C1 segment of cervical spinal cord (tissue), 14 donors: ENCODE data around the gene TBC1D25.
A peak's percentile ranks its signal among the peaks of the same experiment; 100 is the strongest.

Source experiments
- DNase-seq, 14 donors: peaks; one replicate each; lab custom pipeline; 2025; lab: John Stamatoyannopoulos, UW

The TBC1D25 gene

DNA sequence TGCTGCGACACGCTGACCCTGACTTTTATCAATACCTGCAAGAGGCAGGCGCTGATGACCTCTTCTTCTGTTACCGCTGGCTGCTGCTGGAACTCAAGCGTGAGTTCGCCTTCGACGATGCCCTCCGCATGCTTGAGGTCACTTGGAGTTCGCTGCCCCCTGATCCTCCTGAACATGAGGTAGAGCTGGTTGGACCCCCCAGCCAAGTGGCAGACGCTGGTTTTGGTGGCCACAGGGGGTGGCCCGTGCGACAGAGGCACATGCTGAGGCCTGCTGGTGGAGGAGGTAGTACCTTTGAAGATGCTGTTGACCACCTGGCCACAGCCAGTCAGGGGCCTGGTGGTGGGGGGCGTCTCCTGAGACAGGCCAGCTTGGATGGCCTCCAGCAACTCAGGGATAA is 20.5 kb downstream of the TBC1D25 start:
- DNase-seq, result no peak

DNA sequence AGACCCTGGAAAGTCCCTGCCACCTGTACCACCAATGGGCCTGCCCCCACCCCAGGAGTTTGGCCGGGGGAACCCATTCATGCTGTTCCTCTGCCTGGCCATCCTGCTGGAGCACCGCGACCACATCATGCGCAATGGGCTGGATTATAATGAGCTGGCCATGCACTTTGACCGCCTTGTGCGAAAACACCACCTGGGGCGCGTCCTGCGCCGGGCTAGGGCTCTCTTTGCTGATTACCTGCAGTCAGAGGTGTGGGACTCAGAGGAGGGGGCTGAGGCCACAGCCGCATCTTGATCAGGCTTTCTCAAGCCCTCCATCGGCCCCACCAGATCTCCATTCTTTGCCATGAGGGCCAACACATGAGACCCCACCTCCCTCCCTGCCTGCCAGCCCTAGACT is 21.2 kb downstream of the TBC1D25 start:
- no peak for DNase-seq

DNA sequence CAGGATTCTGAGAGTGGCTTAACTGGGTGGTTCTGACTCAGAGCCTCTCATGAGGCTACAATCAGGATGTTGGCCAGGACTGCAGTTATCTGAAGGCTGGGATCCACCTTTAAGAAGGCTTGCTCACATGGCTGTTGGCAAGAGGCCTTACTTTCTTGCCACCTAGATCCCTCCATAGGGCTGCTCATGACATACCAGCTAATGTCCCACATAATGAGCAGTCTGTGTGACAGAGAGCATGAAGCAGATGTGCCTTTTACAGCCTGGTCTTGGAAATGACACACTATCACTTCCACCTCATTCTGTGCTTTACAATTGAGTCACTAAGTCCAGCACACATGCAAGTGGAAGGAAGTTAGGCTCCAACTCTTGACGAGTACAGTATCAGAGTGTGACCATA is 30.4 kb downstream of the TBC1D25 start:
- DNase-seq, result no peak

DNA sequence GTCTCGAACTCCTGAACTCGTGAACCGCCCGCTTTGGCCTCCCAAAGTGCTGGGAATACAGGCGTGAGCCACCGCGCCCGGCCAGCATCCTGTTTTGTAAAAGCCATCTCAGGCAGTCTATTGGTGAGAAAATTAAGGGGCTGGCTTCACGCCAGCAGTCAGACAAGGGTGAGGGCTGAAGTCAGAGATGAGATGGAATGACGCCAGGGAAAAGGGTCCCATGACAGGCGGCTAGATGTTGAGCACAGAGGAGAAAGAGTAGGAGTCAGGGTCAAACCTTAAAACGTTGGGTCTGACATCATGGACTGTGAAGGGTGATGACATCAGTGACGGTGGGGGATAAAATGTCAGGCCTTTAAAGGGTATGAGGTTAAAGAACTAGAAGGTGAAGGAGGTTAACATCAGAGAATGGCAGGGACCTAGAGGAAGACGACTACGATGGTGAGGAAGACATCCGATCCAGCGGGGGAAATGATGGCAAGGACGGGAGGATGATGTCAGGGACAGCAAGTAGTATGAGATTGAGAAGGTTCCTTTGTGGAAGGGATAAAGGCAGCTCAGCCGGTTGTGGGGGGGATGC is 34.3 kb downstream of the TBC1D25 start:
- peak in 7 of 14 donors; percentile 1 to 37 (median 17) for DNase-seq

DNA sequence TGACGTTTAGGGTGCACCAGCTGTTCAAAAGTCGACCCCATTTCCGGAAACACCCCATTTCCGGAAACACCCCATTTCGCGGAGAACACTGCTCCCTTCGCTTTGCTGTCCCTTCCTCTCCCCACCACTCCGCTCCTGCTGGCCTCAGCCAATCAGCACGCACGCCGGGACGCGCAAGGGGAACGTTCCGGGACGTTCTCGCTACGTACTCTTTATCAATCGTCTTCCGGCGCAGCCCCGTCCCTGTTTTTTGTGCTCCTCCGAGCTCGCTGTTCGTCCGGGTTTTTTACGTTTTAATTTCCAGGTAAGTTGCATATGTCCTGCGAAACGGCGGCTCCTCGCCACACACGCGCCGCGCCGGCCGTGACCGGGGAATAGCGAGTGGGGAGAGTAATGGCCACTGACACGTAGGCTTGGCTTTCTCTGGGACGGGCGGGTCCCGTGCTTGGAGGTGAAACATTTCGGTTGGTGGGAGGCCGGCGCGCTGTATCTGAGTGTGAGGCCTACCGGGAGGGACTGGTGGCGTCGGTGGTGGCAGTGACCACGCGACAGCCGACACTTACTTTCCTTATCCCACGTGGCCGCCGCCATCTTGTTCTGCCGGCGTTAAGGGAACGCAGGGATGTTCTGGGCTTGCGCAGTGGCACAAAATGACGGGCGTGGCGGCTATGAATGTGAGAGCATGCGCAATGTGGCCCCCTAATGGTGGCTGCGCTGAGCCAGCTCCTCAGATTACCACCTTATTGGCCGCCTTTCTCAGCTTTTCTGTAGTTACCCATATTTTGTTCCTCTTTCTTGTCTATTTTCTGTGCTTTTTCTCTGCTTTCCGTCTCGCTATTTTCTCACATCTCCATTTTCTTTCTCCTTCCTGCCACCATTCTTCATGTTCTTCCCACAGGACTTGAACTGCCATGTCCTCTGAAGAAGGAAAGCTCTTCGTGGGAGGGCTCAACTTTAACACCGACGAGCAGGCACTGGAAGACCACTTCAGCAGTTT is 35.1 kb downstream of the TBC1D25 start, which contains the start of gene RBM3:
RBM3 (plus strand) TSS at position 215 of the 997 bp plus-strand sequence; CDS start at position 912, 697 bp downstream.
- DNase-seq, result peak; percentile 40 to 90 (median 83)

DNA sequence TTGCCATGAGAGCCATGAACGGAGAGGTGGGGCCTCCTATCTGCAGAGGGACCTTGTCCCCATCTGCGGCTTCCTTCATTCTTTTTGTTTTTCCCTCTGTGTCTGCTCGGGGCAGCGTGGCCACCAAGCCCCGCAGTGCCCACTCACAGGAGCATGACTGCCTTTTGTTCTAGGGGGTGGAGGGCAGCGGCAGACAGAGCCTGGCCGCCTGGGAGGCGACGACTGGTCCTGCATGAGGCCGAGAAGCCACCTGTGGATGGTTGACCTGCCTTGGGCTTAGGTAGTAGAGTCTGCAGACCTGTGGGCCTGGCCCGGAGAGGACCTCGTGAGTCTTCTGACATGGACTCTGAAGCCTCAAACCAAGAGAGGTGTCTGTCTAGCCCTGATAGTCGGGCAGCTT is 36.1 kb downstream of the TBC1D25 start:
- DNase-seq, result no peak

DNA sequence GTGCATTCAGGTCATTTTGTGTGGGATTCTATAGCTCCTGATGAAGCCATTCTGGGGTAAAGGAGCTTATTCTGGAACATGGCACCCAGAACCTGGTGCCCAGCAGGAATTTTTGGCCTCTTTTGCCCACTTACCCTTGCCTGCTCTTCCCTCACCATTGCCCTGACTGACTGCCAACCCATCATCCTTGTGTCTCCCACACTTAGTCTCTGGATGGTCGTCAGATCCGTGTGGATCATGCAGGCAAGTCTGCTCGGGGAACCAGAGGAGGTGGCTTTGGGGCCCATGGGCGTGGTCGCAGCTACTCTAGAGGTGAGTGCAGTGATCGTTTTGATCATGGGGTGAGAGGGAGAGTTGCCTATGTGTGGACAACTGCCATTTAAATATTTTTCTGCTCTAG is 36.6 kb downstream of the TBC1D25 start:
- no peak for DNase-seq

DNA sequence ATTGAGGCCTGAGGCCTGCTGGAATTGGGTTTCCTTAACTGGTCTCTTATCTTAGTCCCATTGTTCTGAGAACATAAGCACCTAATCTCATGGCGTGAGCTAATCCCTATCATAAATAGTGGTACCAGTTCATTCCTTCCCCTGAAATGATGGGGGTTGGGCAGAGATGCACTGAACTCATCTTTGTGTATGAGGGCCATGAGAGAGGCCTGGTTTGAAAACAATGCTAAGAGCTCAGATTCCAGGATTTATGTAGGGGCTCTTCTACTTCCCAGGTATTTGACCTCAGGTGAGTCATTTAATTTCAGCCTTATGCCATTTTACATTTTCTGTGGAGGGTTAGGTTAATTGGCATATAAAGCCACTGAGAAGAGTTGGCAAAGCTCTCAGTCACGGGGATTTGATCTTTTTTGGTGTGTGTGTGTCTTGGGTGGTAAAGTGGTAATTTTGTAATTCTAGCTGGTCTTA is 39.2 kb downstream of the TBC1D25 start:
- DNase-seq, result no peak

DNA sequence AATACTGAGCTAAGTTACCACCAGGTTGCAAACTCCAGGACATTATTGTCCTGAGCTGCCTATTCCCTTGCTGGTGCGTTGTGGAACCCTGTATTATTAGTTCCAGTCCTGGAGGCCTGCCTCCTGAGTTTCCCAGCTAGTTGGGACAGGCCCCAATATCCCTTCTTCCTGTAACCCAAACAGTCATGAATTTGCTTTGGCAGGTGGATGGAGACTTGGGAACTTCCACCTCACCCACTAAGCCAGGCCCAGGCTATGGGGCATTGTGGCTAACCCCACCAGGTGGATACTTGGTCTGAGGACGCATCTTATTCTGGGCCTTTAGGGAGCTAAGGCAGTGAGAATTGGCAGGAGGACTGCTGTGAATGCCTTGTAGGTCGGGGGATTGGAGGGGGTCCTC is 39.7 kb downstream of the TBC1D25 start:
- no peak for DNase-seq

DNA sequence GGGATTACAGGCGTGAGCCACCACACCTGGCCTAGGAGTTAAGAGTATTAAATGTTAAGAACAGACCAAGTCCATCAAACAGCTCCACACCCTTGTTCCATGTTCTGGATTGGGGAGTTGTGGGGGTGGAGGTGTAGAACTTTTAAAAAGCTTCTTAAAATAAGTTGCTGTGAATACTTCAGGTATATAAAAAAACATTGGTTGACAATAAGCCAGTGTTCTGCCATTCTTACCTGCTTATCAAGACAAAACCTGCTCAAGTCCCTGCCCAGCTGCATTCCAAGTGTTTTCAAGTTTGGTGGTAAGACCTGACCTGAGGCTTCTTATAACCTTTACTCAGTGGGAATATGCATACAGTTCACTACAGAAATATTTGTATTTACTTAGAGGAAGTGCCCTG is 41.1 kb downstream of the TBC1D25 start:
- no peak for DNase-seq

DNA sequence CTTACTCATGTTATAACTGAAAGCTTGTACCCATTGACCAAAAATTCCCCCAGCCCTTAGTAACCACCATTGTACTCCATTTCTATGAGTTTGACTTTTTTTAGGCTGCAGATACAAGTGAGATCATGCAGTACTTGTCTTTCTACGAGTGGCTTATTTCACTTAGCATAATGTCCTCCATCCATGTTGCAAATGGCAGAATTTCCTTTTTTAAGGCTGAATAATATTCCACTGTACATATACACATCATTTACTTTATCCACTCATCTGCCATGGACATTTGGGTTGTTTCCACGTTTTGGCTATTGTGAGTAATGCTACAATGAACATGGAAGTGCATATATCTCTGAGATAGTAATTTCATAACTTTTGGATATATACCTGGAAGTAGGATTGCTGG is 45.2 kb downstream of the TBC1D25 start:
- DNase-seq, result no peak

DNA sequence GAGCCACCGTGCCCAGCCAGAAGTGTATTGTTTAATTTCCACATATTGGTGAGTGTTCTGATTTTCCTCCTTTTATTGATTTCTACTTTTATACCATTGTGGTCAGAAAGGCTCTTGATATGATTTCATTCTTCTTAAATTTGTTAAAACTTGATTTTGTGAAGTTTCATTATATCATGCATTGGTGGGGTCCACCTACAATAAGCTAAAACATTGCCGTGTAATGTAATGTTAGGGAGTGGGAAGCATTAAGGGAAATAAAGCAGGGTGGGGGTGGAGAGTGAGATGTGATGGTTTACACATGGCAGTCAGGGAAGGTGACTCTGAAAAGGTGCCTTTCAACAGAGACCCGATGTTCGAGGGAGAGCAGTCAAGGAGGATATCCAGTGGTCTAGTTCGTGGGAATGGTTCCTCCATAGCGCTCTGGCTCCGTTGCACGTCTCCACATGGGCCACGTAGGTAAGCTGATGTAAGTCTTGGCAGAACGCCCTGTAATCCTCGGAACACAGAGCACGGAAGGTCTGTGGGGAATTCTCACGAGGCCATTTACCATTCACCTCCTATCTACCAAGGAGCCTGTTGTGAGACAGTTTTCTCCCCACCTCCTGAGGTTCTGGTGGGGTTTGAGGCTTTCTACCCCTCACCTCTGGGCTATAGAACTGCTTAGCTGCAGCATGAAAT is 50.1 kb downstream of the TBC1D25 start:
- DNase-seq, result peak in 1 of 14 donors; percentile 0

DNA sequence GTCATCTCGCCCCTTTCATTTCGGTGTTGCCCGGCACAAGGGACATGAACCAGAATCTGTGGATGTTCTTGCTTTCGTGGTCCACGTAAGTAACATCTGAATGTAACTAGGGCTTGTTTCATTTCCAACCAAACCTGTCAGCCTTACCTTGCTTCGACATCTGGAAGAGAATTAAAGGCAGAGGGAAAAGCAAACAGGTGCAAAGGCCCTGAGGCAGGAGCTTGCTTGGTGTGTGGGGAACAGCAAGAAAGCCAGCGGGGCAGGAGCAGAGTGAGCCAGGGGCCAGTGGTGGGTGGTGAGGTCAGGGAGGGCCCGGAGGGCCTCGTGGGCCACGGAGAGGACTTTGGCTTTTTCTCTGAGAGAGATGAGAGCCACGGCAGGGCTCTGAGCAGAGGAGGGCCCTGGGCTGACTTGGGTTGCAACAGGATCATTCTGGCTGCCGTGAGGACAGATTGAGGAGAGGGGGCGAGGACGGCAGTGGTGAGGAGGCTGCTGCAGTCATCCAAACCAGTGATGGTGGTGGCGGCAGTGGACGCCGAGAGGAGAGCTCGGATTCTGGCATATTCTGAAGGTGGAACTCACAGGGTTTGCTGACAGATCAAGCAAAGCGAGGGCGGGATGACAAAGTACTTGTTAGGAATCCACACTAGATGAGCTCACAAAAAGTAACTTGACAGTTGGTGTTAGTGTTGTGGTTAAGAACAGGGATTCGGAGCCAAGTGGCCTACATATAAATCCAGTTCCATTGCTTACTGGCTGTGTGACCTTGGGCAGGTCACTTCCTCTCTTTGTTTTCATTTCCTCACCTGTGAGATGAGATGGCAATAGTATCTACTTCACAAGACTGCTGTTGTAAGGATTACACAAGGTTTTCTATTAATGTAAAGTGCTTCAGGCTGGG is 50.9 kb downstream of the TBC1D25 start:
- DNase-seq, result no peak

DNA sequence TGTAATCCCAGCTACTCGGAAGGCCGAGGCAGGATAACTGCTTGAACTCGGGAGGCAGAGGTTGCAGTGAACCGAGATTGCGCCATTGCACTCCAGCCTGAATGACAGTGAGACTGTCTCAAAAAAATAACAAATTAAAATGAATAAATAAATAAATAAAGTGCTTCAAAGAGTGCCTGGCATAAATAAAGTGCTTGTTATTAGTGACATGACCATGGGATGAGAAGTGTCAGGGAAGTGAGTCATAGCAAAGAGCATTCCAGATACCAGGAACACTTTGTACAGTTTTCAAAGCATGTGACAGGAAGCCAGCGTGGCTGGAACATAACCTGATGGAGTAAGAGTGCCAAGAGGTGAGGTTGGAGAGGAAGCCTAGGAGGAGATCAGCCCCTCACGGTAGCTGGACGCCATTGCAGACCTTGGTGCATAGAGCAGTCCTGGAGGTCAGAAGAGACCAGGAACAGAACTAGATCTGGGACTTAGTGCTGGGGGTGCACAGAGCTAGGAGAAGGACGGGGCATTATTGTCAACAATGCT is 51.8 kb downstream of the TBC1D25 start:
- no peak for DNase-seq

DNA sequence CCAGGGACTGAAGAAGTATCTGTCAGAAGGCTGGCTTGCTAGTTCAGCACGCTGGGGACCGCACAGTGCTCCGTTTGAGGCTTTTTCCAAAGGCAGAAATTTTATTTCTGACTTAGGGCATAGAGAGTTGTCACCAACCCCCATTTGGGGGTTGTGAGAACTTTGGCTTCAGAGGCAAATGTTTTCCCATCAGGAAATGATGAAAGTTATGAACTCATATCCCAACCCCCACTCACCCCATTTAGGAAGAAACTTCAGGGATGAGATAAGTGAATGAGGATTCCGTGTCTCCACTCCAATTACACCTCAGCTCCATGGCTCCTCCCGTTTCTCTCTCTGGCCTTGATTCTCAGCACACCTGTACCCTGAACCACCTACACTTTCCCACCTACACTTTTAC is 53.5 kb downstream of the TBC1D25 start:
- DNase-seq, result no peak

DNA sequence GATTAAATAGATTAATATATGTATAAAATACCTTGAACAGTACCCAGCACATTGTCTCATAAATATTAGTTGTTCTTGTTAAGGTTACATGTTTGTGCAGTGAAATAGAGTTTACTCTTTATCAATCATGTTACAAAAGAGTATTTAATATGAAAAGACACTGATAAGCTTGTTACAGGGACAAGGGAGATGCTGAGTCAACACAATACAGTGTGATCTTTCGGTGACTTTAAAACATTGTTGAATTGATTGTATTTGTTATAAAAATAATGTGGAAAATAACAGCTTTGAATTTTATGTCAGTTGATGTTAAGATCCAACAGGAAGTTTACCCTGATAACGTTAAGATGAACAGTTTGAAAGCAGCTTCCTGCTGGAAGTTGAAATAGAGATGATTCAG is 56.4 kb downstream of the TBC1D25 start:
- no peak for DNase-seq

DNA sequence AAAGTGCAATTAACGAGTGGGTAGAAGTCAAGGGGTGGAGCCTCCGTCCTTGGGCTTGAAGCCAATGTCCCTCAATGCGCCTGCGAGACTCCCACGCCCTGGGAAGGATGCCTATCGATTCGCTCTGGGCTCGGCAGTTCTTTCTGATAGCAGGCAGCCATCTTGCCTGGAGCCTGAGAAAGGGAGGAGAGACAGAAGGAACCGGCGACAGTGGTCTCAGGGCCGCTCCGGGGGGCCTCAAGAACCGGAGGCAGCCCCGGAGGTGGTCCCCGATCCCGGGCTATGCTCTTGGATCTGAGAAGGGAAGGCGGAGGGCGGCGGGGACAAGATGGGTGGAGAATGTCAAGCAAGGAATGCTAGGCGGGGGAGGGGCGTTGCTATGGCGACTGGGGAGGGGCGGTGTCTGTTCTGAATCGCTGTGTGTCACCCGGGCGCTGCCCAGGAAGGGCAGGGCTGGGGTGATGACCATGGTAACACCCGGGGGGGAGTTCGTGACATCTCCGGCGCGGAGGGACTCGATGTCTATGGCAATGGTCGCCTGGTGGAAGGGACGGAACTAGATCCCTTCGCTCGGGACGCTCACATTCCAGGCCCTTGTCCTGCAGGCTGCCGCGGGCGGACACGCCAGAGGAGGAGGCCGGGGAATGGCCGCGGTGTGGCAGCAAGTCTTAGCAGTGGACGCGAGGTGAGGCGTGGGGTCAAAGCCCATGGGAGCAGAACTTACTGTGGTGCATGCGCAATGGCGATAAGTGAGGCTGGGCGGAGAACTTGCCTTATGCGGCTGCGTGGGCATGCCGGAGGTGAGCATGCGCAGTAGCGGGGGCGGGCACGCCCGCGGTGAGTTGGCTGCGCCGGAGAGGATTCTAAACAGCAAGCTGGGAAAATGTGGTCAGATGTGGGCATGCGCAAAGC is 58.1 kb downstream of the TBC1D25 start, which contains the start of gene WDR13:
WDR13 (plus strand) TSS at position 140 of the 912 bp plus-strand sequence; CDS start at position 645, 505 bp downstream.
- DNase-seq, result peak; percentile 29 to 90 (median 85)

DNA sequence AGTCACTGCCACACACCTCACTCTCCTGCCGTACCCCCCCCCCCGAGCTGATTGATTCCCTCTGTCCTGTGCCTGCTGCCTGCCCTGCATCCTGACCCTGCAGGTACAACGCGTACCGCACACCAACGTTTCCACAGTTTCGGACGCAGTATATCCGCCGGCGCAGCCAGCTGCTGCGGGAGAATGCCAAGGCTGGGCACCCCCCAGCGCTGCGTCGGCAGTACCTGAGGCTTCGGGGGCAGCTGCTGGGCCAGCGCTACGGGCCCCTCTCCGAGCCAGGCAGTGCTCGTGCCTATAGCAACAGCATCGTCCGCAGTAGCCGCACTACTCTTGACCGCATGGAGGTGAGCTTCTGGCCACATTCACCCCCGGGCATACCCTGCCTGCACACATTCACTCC is 59.1 kb downstream of the TBC1D25 start:
- no peak for DNase-seq

DNA sequence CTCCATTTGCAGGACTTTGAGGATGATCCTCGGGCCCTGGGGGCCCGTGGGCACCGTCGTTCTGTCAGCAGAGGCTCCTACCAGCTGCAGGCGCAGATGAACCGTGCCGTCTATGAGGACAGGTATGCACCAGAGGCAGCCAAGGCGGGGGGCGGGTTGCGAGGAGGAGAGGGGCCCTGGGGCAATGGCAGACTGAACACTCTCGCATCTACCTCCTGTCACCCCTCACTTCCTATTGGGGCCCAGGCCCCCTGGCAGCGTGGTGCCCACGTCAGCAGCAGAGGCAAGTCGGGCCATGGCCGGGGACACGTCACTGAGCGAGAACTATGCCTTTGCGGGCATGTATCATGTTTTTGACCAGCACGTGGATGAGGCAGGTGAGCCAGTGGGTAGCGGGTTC is 59.8 kb downstream of the TBC1D25 start:
- DNase-seq, result no peak

DNA sequence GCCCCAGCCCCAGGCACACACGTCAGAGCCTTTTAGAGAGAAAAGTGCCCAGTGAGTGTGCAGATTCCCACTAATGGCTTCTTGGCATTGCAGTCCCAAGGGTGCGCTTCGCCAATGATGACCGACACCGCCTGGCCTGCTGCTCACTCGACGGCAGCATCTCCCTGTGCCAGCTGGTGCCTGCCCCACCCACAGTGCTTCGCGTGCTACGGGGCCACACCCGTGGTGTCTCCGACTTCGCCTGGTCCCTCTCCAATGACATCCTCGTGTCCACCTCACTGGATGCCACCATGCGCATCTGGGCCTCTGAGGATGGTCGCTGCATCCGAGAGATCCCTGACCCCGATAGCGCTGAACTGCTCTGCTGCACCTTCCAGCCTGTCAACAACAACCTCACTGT is 60.7 kb downstream of the TBC1D25 start:
- DNase-seq, result no peak
